ENCODE measurements around the gene PRRG3. TPM values are rescaled to one million over a fixed set of nuclear protein-coding genes. Genes with fewer than 3 reads are reported as not detected.

Gene PRRG3
- total RNA-seq, 1 donor from 2014 or later = not detected

- no peak for TF ChIP-seq CTCF (conservative IDR thresholded peaks at IDR 0.05; ENCODE audit: low read depth, low read length)
- no peak overlapping the region for H3K4me3 ChIP-seq (ENCODE audit: low read depth, low read length)
- no peak for DNase-seq (ENCODE audit: low read depth)
Measured at GRCh38 chrX:151714362-151714761, 19.1 kb downstream of the PRRG3 start.

- H3K4me3 ChIP-seq (ENCODE audit: low read depth, low read length) = no peak within 1 kb of the TSS
- DNase-seq (ENCODE audit: low read depth) = no peak
- TF ChIP-seq CTCF (conservative IDR thresholded peaks at IDR 0.05; ENCODE audit: low read depth, low read length) = no peak
Measured at GRCh38 chrX:151715752-151716151, 20.5 kb downstream of the PRRG3 start, which contains the start of gene FATE1. Gene FATE1 (plus strand): TSS chrX:151716035. CDS start chrX:151716120, 85 bp downstream.

GRCh38 chrX:151722241-151722846 is 27.1 kb downstream of the PRRG3 start:
- no peak overlapping the region for H3K4me3 ChIP-seq (ENCODE audit: low read depth, low read length)
- DNase-seq (ENCODE audit: low read depth) = no peak
- TF ChIP-seq CTCF (conservative IDR thresholded peaks at IDR 0.05; ENCODE audit: low read depth, low read length) = peak; percentile 34

GRCh38 chrX:151723156-151723760 is 28.0 kb downstream of the PRRG3 start:
- no peak for DNase-seq (ENCODE audit: low read depth)
- no peak for TF ChIP-seq CTCF (conservative IDR thresholded peaks at IDR 0.05; ENCODE audit: low read depth, low read length)
- H3K4me3 ChIP-seq (ENCODE audit: low read depth, low read length) = no peak overlapping the region

GRCh38 chrX:151724563-151725337 is 29.5 kb downstream of the PRRG3 start:
- no peak for TF ChIP-seq CTCF (conservative IDR thresholded peaks at IDR 0.05; ENCODE audit: low read depth, low read length)
- H3K4me3 ChIP-seq (ENCODE audit: low read depth, low read length) = no peak overlapping the region
- no peak for DNase-seq (ENCODE audit: low read depth)

GRCh38 chrX:151725338-151725614 is 30.0 kb downstream of the PRRG3 start:
- H3K4me3 ChIP-seq (ENCODE audit: low read depth, low read length) = no peak overlapping the region
- no peak for DNase-seq (ENCODE audit: low read depth)
- no peak for TF ChIP-seq CTCF (conservative IDR thresholded peaks at IDR 0.05; ENCODE audit: low read depth, low read length)
